Fibroblast of villous mesenchyme (primary cell): ENCODE data around the gene SLC38A8. TPM values are rescaled to one million over a fixed set of nuclear protein-coding genes. Genes with fewer than 3 reads are reported as not detected.

Experiments
- DNase-seq: peaks from one replicate; pipeline ENCODE4 v3.0.0-alpha.2; 2010; ENCODE audit warnings: low read depth
- H3K4me3 ChIP-seq: 2 replicates; pipeline ENCODE4 v1.5.1; 2011; ENCODE audit warnings: low read depth, mild to moderate bottlenecking, low read length
- total RNA-seq: library from RNA; depleted of rRNA; stranded (reverse); fragments of >200 nt; gene quantifications from 2 replicates; pipeline ENCODE4 v1.2.3, GENCODE V29; 2012
- TF ChIP-seq, protein P1 (sequence below): IDR thresholded peaks from 2 replicates; pipeline ENCODE4 v1.5.1; 2012; ENCODE audit warnings: low read depth, mild to moderate bottlenecking, low read length; ENCODE audit not compliant: insufficient read depth

The SLC38A8 gene
- total RNA-seq, 1 donor, result not detected

DNA sequence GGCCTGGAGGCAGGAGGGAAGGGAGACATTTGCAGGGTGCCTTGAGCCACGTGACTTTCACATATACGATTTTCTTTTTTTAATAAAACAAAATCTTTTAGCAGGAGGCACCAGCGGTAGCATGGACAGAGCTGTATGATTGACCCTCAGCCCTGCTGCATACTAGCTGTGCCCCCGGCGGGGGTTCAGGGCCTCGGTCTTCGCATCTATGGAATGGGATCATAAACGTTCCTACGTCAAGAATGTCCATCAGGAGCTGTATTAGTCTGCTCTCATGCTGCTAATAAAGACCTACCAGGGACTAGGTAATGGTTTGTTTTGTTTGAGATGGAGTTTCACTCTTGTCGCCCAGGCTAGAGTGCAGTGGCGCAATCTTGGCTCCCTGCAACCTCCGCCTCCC is 27.2 kb downstream of the SLC38A8 start:
- no peak for DNase-seq
- TF ChIP-seq, protein P1, sequence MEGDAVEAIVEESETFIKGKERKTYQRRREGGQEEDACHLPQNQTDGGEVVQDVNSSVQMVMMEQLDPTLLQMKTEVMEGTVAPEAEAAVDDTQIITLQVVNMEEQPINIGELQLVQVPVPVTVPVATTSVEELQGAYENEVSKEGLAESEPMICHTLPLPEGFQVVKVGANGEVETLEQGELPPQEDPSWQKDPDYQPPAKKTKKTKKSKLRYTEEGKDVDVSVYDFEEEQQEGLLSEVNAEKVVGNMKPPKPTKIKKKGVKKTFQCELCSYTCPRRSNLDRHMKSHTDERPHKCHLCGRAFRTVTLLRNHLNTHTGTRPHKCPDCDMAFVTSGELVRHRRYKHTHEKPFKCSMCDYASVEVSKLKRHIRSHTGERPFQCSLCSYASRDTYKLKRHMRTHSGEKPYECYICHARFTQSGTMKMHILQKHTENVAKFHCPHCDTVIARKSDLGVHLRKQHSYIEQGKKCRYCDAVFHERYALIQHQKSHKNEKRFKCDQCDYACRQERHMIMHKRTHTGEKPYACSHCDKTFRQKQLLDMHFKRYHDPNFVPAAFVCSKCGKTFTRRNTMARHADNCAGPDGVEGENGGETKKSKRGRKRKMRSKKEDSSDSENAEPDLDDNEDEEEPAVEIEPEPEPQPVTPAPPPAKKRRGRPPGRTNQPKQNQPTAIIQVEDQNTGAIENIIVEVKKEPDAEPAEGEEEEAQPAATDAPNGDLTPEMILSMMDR, result no peak
- no peak overlapping the region for H3K4me3 ChIP-seq

DNA sequence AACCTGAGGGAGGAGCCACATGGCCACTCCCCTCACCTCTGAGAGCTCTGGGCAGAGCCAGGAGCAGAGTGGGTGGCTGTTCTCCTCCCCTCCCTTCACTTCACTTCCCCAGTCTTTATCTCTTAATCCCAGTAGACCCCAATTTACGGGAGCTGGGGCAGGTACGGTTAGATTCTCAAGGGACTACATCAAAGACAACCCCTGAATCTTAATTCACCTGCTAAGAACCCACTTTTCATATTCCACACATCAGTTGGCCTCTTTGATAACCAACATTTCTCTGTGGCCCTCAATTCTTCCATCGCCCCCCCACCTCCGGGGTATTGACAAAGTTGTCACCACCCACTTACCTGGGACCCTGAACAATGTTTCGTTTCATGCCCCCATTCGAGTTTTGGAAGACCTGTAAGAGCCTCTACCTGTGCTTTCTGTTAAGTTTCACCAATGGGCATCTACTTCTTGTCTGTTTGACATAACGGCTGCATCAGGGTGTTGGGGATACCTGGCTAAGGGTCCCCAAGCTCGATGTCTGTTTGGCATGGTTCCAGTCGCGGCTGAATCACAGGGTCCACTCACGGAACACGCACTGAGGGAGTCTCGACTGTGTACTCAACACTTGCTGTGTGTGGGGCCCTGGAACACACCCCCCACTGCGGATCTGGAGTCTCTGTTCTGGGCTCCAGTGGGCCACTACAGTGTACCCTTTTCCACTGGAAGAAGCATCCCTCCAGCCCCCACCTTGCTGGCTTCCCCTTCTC is 27.8 kb downstream of the SLC38A8 start:
- TF ChIP-seq, protein P1, result no peak
- no peak overlapping the region for H3K4me3 ChIP-seq
- DNase-seq, result no peak

DNA sequence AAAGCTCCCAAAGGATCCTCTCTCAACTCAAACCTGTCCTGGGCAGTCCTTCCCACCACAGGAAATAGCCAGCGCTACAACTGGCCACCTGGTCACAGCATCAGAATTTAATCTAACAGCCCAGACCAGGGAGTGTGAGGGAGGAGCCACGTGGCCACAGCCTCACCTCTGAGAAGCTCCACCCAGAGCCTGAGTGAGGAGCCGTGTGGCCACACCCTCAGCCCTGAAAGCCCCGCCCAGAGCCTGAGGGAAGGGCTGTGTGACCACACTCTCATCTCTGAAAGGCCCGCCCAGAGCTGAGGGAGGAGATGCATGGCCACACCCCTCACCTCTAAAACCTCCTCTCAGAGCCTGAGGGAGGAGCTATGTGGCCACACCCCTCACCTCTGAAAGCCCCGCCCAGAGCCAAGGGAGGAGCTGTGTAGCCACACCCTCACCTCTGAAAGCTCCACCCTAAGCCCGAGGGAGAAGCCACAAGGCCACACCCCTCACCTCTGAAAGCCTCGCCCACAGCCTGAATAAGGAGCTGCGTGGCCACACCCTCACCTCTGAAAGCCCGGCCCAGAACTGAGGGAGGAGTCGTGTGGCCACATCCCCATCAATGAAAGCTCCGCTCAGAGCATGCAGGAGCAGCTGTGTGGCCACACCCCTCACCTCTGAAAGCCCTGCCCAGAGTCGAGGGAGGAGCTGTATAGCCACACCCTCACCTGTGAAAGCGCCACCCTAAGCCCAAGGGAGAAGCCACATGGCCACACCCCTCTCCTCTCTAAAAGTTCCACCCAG is 28.6 kb downstream of the SLC38A8 start:
- H3K4me3 ChIP-seq, result no peak overlapping the region
- TF ChIP-seq, protein P1, result no peak
- DNase-seq, result peak; percentile 50

DNA sequence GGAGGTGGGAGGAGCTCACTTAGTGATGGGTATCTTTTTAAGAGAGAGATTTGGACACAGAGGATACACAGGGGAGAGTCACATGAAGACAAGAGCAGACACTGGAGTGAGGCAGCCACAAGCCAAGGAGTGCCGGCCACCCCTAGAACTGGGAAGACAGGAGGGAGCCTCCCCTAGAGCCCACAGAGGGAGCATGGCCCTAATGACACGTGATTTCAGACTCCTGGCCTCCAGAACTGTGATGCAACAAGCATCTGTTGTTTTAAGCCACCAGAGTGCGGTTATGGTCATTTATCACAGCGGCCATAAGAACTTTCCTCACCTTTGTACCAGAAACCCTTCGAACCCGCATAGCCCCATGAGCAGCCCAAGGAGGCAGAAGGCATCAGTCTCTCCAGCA is 33.3 kb downstream of the SLC38A8 start:
- no peak overlapping the region for H3K4me3 ChIP-seq
- no peak for DNase-seq
- TF ChIP-seq, protein P1, result no peak

DNA sequence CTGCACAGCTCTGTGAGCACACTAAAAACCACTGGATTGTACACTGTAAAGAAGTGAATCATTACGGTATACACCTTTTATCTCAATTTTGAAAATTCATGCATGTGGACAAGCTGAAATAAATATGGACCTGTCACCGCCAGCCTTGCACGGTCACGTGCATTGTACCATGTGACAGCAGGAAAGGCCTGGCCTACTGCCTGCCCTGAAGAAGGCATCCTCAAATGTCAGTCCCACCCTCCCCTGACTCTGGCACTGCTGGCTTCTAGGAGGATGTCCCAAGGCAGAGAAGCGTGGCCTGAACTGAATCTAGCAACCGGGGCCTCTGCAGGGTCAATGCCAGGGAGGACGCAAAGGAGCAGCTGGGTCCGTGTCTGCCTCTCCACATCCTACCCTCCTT is 34.6 kb downstream of the SLC38A8 start:
- no peak for DNase-seq
- TF ChIP-seq, protein P1, result no peak
- no peak overlapping the region for H3K4me3 ChIP-seq

DNA sequence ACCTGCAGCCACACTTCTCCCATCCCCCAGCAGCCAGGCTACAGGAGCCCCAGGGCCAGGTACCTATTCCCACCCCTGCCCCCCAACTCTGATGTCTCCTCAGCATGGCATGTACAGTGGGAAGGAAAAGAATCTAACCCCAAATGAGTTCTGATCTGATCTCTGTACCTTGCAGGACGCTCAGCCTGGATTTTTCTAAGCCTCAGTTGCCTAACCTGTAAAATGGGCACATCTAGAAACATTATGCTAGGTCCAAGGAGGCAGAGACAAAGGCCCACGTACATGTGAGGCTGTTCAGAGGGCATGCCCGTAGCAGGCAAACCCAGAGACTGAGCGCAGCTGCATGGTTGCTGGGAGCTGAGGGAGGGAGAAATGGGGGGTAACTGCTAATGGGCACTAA is 35.1 kb downstream of the SLC38A8 start:
- DNase-seq, result no peak
- TF ChIP-seq, protein P1, result no peak

More for the DNA sequence above, 35.1 kb downstream of the SLC38A8 start:
- no peak overlapping the region for H3K4me3 ChIP-seq
